HG02763 (cell line): ENCODE results near the gene PDIA5.

ENCODE experiments used
- ATAC-seq: cut with Tn5 transposase; IDR thresholded peaks from one replicate; pipeline ENCODE4 v1.9.1; 2021; ENCODE audit warnings: mild to moderate bottlenecking, moderate library complexity; ENCODE audit not compliant: unreplicated experiment

The PDIA5 gene

GRCh38 chr3:123039178-123039577, 27.6 kb upstream of the PDIA5 start:
- ATAC-seq, result no peak

- ATAC-seq, result no peak
These were observed 24.4 kb upstream of the PDIA5 start for GRCh38 chr3:123042413-123042812.

- ATAC-seq, result no peak
These were observed 21.7 kb upstream of the PDIA5 start for GRCh38 chr3:123044981-123045763.

- ATAC-seq, result no peak
These were observed 20.4 kb upstream of the PDIA5 start for GRCh38 chr3:123046262-123047061.

GRCh38 chr3:123047062-123047319, 19.8 kb upstream of the PDIA5 start:
- no peak for ATAC-seq

- no peak for ATAC-seq
These were observed 18.2 kb upstream of the PDIA5 start for GRCh38 chr3:123048480-123049237.

- ATAC-seq, result no peak
These were observed 16.2 kb upstream of the PDIA5 start for GRCh38 chr3:123050666-123051065.

GRCh38 chr3:123053107-123053506, 13.7 kb upstream of the PDIA5 start:
- ATAC-seq, result no peak

- ATAC-seq, result no peak
These were observed 12.6 kb upstream of the PDIA5 start for GRCh38 chr3:123054109-123054778.

- no peak for ATAC-seq
These were observed 11.9 kb upstream of the PDIA5 start for GRCh38 chr3:123054931-123055330.

- no peak for ATAC-seq
These were observed 11.5 kb upstream of the PDIA5 start for GRCh38 chr3:123055352-123055751.

- ATAC-seq, result no peak
These were observed 8.3 kb upstream of the PDIA5 start for GRCh38 chr3:123058505-123058904.

- ATAC-seq, result no peak
These were observed 6.8 kb upstream of the PDIA5 start for GRCh38 chr3:123060054-123060453.

GRCh38 chr3:123061856-123062255, 5.0 kb upstream of the PDIA5 start:
- ATAC-seq, result no peak

- ATAC-seq, result no peak
These were observed 3.8 kb upstream of the PDIA5 start for GRCh38 chr3:123063034-123063433.

- no peak for ATAC-seq
These were observed 2.3 kb upstream of the PDIA5 start for GRCh38 chr3:123064506-123064905.

GRCh38 chr3:123064914-123065313, 1.9 kb upstream of the PDIA5 start:
- ATAC-seq, result no peak

GRCh38 chr3:123066599-123066895, 278 bp upstream of the PDIA5 start:
- no peak for ATAC-seq

- ATAC-seq, result peak; percentile 32
These were observed 1.1 kb downstream of the PDIA5 start for GRCh38 chr3:123067689-123068600.

GRCh38 chr3:123068601-123069381, 2.0 kb downstream of the PDIA5 start:
- ATAC-seq, result no peak
